ENCODE results near the gene DPYD.

DPYD gene

DNA sequence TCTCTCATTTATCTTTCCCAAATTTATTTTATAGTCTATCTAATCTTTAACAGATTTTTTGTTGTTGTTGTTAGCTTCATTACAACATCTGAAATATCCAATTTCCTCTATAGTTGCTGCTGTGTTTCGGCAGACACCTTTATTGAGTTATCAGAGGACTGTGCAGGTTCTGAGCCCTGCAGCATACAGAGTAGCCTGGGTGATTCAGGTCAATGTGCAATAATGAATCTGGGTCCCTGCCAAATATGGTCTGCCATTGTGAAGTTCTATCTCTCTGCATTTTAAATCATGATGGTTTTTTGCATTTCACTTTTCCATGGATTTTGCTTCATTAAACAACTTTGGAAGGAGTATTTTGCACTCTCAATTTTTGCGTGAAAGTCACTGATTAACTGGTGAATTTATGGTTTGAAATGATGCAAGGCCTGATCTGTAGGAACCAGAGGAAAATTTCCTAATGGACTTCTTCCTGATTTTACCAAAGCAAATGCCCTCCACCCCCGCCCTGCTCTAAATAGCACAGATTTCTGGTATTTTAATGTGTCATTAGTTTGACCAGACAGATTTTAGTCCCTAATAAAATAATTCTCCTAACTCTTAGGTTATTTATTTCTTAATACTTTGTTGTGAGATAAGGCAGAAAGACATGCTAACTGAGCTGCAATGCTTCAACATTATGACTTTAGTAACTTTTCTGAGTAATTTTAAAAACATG lies 797.0 kb downstream of the DPYD start:
- DNase-seq, result no peak

DNA sequence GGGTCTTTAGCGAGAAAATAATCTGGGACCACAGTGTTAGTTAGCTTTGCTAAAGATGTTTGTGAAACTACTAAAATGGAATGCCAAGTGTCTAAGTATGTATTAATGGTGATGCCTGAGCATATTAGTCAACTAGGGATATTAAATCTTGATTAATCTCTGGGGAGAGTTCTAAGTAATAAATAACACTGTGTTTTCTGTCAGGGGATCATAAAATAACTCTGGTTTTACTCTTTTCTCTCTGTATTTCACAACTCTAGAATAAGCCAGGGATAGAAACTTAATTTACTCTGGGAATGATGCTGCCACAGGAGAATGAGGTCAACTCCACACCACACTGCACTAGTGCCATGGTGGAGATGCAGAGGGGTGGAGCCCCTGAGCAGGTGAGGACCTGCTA lies 800.0 kb downstream of the DPYD start:
- no peak for DNase-seq

DNA sequence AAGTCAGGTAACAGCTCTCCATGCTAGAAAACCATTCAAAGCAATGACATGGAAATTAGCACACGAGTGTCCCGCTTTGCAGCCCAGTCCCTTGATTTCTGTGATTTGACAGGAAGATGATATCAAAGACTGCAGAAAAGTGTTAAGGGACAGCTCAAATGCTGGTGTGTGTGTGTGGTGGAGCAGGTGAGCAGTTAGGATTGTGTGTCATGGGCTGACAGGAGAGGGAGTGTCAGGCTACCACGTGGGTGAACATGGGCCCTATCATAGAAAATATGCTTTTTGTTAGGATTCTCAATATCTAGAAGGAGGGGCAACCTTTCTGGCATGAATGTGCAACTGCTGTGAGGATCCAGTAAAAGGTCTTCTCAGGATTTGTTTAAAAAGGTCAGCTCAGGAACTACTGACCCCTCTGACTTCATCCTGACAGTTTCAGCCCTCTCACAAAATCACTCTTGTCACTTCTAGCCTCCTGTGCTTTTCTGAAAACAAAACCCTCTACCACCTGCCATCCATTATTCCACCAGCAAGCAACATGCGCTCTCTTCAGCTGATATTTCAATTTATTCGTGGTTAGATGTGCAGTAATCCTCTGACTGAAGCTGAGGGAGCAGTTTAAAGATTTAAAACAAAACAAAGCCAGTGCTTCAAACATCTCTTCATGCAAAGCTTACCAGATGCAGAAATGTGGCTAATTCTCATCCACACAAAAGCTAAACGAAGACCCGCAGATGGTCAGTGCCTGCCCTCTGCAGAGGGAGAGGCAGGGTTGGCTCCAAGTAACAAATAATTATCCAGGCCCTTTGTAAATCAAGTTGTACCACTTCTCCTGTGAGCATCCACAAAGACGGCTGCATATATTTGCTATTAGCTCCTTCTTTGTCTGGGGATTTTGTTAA lies 801.3 kb downstream of the DPYD start:
- DNase-seq, result no peak

DNA sequence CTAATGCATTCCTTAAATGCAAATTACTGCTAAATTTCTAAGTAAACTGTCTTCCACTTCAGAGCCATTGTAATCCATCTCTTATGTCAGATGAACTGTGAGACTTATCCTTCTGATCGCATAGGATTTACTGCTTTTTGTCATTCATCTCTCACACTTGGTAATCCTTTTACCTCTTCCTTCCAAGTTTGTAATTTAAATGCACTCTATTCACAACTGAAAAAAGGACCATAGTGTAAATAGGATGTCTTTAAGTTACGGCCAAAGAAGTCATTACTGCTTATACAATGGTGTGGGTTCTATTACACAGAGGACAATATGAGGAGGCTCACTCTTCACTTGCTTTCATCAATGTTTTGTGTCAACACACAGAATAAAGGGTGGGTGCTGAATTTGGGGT lies 806.0 kb downstream of the DPYD start:
- DNase-seq, result no peak

DNA sequence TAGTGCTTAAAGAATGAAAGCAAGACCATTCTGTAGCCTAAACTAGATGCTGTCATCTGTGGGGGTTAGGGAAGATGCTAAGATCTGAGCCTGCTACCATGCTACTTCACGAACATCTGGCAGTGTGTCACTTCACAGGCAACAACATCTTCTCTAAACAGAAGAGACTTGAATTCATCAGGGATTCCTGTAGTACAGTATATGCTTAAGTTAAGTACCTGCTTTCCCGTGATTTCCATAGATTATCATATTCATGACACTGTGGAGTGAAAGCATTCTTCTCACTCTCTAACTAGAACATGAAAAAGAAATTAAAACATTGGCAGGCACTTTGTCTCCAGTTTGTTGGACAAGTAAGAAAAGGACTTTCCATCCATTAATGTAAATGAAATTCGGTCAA lies 808.4 kb downstream of the DPYD start:
- no peak for DNase-seq

DNA sequence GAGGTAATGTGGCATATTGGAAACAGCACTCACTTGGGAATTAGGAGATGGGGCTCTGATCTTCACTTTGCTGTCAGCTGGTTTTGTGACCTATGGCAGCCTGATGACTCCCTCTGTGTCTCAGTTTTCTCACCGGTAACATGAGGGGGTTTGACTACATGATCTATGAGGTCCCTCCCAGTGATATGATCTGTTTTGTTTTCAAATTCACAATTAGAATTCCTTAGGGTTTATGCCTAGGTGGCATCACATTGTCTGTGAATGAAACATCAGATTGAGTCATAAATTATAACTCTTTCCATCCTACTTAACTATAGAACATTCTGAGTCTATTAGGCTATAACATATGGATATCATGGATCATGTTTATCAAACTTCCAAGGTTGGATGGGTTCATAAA lies 812.7 kb downstream of the DPYD start:
- DNase-seq, result no peak

DNA sequence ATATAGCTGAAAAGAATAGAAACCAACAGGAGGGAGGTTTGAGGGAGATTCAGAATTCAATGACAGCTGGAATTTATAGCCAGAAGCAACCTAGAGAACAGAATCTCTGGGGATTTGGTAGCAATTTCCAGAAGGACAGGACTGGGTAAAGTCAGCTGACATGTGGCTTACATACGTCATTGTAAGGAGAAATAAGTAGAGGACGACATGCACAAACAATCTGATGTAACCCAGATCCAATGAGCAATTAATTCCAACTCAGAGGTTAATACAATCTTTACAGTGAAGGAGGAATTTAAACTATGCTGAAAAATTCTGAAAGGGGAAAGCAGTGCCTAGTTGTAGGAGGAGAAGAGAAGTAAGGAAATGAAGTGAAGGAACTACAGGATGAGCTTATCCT lies 815.3 kb downstream of the DPYD start:
- DNase-seq, result no peak

DNA sequence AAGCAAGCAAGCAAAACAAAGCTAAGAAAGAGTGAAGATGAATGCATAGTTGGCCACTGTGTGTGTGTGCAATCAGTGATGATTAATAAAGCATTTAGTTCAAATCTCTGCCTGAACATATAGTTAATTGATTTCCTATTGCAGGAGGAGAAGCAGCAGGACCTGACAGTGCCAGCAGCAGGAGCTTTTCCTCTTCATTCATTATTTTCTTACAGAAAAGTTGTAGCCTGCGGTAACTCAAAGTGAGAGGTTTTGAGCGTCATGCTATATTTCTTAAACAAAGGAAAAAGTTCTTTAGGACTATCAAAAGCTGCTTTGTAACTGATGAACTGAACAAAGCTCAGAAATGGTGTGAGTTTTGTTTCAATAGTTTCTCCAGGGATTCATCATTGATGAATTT lies 819.3 kb downstream of the DPYD start:
- no peak for DNase-seq

DNA sequence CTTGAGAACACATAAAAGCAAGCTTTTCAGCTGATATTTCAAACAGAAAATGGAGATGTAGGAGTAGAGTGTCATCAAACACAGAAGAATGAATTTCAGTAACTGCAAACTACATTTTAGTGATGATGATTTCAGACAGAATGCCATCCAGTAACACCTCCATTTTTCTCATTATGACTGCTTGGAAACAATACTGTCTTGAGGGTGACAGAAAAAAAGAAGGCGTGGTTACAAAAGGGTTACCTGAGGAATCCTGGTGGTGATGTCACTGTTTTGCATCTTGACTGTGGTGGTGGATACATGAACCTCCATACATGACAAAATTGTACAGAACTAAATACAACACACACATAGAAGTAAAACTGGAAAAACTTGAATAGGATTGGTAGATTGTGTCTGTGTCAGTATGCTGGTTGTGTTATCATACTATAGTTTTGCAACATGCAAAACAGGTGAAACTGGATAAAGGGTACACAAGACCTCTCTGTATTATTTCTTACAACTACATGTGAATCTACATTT lies 823.4 kb downstream of the DPYD start:
- DNase-seq, result no peak

DNA sequence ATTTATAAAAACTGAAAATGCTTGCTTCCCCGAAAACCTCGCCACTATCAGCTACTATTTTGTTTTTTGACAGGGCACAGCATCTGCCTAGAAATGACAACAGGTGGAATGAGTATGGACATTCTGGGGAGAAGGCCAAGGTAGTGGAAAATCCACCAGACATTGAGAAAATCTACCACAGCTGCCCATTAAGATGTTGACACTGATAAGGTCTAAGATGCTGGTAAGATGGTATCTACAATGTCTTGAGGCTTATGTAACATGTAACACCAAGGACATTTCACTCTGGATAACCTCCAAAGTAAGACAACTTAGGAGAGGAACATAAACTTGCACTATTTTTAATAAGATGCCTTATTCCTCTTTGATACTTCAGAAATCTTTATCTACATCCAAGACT lies 825.1 kb downstream of the DPYD start:
- DNase-seq, result no peak

DNA sequence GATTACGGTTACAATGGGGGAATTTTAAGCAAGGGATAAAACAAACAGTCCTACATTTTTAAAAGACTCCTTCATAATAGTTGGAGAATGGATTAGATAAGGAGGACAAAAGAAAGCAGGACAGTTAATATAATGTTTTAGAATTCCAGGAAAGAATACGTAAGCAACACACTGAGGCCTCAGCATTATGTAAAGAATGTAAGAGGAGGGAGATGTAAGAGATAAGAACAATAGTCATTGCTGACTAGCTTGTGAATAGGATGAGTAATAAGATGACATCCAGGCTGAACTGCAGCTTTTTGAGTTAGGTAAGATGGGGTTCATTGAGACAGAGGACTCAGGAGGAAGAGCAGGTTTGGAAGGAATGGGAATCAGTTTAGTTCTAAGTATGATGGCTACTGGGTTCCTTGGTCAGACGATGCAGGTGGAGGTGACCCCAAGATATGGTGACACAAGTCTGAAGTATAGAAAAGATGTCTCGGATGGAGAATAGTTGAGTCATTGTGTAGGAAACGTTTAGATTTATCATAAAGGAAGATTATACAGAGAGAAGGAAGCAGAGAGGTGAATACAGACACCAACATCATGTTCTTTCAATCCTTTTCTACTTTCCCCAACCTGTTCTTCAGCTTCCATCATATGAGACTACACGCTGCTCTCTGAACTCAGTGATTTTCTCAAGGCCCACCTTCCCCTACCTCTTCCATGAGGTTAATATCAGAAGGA lies 826.4 kb downstream of the DPYD start:
- DNase-seq, result no peak

DNA sequence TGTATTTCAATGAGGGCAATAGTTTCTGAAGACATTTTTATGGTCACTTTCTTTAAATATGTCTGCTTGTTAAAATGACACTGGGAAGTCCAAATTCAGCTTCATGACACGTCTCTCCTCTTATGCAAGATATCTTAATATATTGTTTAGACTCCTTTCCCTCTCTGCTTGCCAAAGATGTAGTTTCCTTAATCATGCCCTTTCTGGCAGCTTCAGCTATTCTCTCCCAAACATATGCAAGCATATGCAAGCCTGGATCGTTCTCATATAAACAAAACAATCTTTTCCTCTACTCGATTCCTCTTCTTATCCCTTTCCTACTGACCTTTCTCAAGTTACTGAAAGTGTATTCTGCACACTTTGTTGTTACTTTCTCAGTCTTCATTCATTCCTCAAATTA lies 827.1 kb downstream of the DPYD start:
- DNase-seq, result no peak

DNA sequence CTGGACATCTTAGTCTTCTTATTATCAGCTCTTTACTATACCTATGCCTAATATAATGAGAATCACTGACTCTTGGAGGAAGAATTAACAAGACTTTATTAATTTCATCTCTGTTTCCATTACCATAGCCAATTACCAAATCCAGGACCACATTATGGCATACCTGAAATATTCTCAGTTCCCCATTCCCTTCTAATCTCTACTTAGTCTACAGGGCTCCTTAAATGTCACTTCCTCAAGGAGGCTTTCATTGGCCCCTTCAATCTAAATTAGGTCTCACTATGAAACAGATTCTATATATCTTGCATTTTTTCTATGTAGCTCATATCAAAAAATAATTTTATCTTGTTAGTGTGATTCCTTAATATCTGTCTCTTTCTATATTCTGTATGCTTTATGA lies 828.0 kb downstream of the DPYD start:
- no peak for DNase-seq

DNA sequence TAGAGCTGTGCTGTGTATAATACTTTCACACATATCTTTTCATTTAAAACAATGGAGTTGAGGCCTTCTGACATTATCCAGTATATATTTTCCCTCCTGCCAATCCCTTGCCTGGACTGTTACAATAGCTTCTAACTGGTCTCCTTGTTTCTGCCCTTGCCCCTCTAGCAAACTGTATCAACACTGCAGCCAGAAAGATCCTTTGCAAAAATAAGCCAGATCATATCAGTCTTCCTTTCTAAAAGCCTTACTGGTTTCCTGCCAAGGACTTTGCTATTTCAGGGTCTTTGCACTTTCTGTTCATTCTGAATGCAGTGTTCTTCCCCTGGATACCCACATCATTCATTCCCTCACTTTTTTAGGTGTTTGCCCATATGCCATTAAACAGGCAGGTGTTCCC lies 829.2 kb downstream of the DPYD start:
- DNase-seq, result no peak

DNA sequence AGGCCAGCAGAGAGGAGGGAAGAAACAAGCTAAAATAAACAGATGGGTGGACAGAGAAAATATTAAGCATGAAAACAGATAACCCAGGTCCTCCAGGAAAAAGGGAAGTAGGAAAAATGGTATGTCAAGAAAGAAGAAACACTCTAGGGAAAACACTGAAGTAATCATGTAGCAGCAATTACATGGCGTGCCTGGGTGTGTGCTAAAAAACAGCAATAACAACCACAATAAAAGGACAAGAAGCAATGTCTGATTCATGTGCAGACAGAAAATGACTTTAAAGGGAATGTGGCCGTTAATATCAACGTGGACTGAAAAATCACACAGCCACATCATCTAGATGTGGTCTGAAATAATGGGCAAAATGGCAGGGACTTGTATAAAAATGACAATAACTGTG lies 829.6 kb downstream of the DPYD start:
- no peak for DNase-seq

DNA sequence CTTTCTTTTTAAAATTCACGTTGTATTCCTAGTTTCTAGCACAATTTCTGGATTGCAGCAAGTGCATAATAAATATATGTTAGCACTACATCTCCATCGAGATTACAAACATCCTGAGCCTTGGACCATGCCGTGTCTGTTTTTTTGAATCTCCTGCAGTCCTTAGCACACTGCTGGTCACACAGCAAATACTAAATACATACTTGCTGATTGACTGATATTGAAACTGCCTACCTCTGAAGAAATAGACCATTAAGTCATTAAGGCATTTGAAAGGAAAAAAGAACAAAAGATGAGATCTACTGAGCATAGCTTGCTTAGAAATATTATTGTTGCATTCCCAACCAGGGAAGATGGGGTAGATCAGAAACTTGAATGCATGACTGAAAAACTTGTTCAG lies 830.1 kb downstream of the DPYD start:
- DNase-seq, result no peak

DNA sequence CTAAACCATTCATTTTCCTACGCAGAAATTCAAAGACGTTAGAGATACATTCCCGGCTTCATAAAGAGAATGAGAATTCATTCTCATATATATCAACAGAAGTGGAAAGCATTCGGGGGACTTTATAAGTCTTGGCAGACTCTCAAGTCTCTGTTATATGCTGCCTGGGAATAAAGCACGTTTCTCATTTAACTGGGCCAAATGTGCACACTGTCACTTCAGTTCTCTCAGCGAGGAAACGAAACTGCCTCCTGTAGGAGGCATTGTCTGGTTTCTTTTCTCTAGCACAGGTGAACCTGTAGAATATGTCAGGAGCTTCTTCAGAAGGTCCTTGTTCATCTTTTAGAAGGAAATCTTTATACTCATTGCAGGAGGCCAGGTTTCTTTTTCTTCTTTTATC lies 831.7 kb downstream of the DPYD start:
- DNase-seq, result no peak

DNA sequence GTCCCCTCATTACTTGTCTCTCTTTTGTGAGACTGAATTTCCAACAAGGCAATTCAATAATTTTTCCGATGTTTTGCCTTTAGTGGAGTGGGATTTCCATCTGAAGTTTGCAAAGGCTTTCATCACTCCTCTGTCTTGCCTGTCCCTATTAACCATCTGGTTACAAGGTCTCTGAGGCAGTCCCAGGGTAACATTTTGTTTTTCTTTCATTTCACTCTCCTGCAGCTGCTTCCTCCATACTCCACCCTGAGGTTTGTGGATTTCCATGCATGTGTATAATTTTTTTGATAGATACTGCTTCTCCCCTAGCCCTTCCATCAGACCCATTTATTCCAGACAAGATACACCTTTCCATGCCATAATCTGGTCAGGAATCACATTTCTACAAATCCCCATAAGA lies 832.4 kb downstream of the DPYD start:
- DNase-seq, result no peak

DNA sequence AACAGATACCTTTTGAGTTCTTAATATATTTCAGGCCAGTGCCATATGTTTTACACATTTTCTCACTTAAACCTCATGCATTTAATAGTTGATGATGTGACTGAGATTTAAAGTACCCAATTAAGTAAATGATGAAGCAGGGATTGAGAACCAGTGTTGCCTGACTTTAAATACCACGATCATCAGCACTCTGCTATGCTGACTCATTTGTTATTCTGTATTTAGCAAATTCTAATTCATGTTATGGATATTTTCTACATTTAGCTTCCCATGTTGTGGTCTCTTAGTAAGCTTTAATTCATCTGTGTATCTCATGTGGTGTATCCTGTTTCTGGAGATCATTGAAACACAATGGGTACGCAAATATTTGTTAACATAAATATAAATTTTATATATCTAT lies 836.3 kb downstream of the DPYD start:
- DNase-seq, result no peak

DNA sequence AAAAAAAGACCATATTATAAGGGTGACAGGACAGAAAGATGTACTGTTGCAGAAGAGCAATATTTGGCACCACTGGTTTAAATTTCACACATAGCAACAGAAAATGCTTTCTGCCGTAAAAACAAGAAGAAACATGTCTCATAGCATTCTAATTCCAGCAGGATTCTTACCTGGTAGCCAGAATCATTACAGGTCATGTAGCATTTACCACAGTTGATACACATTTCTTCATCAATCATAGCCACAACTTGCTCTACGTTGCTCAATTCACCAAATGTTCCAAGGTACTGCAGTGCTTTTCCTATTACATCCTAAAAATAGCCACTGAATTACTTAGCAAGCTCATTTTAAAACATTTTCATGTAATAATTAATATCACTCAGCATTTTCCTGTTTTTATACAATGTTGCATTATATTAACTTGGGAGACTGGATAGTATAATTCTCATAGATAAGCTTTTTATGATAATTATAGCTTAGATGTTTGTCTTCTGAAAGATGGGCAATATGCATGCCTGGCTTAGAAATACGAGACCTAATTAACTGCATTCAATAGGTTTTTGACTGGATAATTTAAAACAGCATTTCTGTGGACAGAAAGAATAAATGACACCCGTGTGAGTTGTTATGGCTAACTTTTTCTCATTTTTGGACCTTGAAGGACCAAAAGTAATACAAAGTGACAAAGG lies 838.5 kb downstream of the DPYD start:
- DNase-seq, result no peak

DNA sequence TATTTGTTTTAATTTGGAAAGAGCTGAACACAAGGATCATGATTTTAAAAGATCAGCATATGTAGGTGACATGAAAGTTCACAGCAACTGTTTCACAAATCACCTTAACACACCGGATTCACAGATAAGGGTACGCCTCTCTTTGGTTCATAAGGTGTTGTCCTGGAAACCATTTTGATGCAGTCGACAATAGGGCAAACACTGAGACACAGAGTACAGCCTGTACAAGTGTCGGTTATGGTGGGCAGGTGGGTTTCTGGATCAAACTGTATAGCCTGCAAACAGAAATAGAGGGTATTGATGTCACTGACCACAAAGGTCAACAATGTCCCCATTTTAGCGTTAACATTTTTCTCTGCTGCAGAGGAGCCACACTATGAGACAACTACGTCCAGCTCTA lies 842.0 kb downstream of the DPYD start:
- no peak for DNase-seq

DNA sequence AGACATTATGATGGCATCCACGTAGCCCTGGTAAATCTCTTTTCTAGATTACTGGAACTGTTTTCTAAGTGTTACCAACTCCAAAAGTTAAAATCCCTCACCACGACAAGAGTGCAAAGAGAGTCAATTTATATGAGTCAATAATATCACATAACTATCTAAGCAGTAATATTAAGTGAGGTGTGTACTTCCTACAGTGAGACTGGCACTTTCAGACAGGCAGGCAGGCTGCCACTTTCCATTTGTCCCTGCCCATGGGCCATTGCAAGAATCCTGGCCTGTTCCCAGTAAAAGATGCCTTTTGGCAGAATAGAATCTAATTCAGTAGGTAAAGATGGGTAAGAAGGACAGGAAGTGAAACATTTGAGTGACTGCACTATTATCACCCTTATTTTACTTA lies 843.6 kb downstream of the DPYD start:
- no peak for DNase-seq

DNA sequence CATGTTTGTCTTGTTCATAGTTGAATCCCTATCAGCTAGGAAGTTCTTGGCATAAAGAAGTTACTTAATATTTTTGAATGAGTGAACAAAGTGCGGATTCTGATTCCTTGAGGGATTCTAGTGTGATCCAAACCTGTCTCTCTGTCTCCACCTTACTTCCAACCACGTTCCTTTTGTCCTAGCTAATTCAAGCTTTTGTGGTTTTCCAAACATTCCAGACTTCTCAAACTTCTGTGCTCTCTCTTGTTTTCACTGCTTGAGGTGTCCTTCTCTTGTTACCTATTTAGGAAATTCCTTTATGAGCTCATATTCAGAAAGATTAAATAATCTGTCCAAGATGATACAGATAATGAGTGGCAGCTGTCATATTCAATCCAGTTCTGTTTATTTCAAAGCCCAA lies 846.1 kb downstream of the DPYD start:
- DNase-seq, result no peak

Data from femur (tissue), 1 donor.